ENCODE results near the gene DIAPH3. TPM values are rescaled to one million over a fixed set of nuclear protein-coding genes. Genes with fewer than 3 reads are reported as not detected.

Gene DIAPH3
- total RNA-seq, 1 experiment from 2014 or later: 27.6 TPM

- TF ChIP-seq FOXP4 (CRISPR knock-in tag; IDR thresholded peaks at IDR 0.05) (no peak), HMGA2 (CRISPR knock-in tag; IDR thresholded peaks at IDR 0.05) (no peak), AFF4 (CRISPR knock-in tag; IDR thresholded peaks at IDR 0.05; ENCODE audit: borderline replicate concordance) (no peak)
Observed at GRCh38 chr13:59643364-59643841, 520.3 kb downstream of the DIAPH3 start (continued).

GRCh38 chr13:59641817-59642216, 521.9 kb downstream of the DIAPH3 start:
- Mint-ChIP-seq H3K36me3 (no peaks in the 10 kb centered on the region), H3K4me3 (no peak overlapping the region), H3K4me1 (peaks cover 32% of the 10 kb centered on the region), H3K27ac (no peak overlapping the region), H3K27me3 (ENCODE audit: low read depth) (peaks cover 19% of the 10 kb centered on the region), H3K9me3 (peaks cover 6% of the 10 kb centered on the region; the same call in 1 of the 2 replicates)
- ChIA-PET POLR2A (no interaction called here), CTCF (interaction anchor here (0.6 to 1.0 kb wide), 2 partner anchors 110 to 160 kb away, joined by 3 read pairs; no protein-coding TSS in a partner anchor)
- no peak for TF ChIP-seq CTCF (IDR thresholded peaks at IDR 0.05)
- DNase-seq (ENCODE audit: low spot score) (no peak), ATAC-seq (no peak)

DNA sequence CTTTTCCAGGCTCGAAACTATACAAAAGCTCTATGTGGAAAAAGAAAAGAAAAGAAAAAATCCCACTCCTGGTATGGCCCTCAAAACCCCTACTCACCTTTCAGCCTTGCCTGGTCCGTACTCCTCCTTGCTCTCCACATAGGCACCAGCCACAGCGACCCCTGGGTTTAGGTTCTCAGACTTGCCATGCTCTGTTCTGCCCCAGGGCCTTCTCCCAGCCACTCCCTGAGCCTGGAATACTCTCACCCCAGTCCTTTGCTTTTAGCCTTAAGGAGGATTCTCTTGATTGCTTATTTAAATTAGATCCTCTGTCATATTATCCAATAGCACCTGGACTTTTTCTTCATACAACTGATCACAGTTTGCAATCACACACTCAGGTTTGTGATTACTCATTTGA, 522.5 kb downstream of the DIAPH3 start:
- ChIA-PET POLR2A (no interaction called here), CTCF (interaction anchor here (0.5 to 1.0 kb wide), 3 partner anchors 110 to 756 kb away, joined by 3 read pairs; partner anchors contain the start of gene TDRD3)
- Mint-ChIP-seq H3K4me3 (no peak overlapping the region), H3K4me1 (peaks cover 32% of the 10 kb centered on the region), H3K27me3 (ENCODE audit: low read depth) (peaks cover 17% of the 10 kb centered on the region), H3K9me3 (peaks cover 6% of the 10 kb centered on the region; the same call in 1 of the 2 replicates), H3K36me3 (no peaks in the 10 kb centered on the region), H3K27ac (no peak overlapping the region)
- peak; percentile 97 for ATAC-seq
- DNase-seq (ENCODE audit: low spot score): peak; percentile 64
- TF ChIP-seq CTCF (IDR thresholded peaks at IDR 0.05): peak; percentile 17; the same call in 1 of the 2 replicates
- no peak for TF ChIP-seq RORB (CRISPR knock-in tag; IDR thresholded peaks at IDR 0.05)

- Mint-ChIP-seq H3K9me3 (no peaks in the 10 kb centered on the region), H3K27me3 (ENCODE audit: low read depth) (peaks cover 13% of the 10 kb centered on the region), H3K27ac (no peak overlapping the region), H3K4me1 (peaks cover 29% of the 10 kb centered on the region), H3K36me3 (no peaks in the 10 kb centered on the region), H3K4me3 (no peak overlapping the region)
- POLR2A ChIA-PET: no interaction called here
- TF ChIP-seq TCF7 (CRISPR knock-in tag; IDR thresholded peaks at IDR 0.05; ENCODE audit: low read depth) (no peak), USF2 (CRISPR knock-in tag; IDR thresholded peaks at IDR 0.05) (no peak), STAT6 (CRISPR knock-in tag; conservative IDR thresholded peaks at IDR 0.05; ENCODE audit: low read depth) (no peak)
- ATAC-seq (no peak), DNase-seq (ENCODE audit: low spot score) (no peak)
- CTCF ChIA-PET: no interaction called here
Observed at GRCh38 chr13:59638404-59638803, 525.3 kb downstream of the DIAPH3 start.

Measured in WTC11 (cell line).